Measurements from ENCODE around the gene NYAP1.

DNA sequence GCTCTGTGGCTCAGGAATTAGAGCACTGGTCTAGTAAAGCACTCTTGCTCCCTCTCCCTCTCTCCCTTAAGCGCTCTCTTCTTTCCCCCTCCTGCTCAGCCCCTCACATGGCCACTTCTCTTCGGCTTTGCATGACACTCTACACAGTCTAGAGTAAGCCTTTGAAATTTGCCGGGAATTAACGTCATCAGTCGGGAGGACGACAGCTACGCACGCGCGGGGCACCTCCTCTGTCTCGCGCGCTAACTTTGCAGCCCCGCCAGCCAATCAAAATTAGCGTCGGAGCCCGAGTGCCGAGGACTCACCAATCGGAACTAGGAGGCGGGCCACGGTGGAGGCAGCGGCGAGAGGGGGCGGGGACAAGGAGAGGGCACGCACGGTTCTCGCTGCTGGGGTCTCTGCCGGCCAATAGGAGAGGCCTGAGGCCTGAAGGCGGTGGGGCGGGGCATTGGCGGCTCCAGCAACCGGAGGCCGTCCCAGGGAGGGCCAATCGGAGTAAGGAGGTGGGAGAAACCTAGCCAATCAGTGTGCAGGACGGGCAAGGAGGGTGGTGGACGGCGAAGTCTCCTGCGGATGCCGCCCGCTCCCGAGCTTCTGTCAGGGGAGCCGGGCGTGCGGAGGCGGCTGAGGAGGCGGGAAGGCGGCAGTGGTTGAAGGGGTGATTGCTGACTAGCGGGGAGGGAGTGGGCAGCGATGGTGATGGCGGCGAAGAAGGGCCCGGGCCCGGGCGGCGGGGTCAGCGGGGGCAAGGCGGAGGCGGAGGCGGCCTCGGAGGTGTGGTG is 55.1 kb downstream of the NYAP1 start, which contains the start of gene AGFG2:
- TF ChIP-seq, protein P1, sequence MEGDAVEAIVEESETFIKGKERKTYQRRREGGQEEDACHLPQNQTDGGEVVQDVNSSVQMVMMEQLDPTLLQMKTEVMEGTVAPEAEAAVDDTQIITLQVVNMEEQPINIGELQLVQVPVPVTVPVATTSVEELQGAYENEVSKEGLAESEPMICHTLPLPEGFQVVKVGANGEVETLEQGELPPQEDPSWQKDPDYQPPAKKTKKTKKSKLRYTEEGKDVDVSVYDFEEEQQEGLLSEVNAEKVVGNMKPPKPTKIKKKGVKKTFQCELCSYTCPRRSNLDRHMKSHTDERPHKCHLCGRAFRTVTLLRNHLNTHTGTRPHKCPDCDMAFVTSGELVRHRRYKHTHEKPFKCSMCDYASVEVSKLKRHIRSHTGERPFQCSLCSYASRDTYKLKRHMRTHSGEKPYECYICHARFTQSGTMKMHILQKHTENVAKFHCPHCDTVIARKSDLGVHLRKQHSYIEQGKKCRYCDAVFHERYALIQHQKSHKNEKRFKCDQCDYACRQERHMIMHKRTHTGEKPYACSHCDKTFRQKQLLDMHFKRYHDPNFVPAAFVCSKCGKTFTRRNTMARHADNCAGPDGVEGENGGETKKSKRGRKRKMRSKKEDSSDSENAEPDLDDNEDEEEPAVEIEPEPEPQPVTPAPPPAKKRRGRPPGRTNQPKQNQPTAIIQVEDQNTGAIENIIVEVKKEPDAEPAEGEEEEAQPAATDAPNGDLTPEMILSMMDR (IDR thresholded peaks at IDR 0.05) = peak in 1 of 3 experiments; percentile 34
- peak; percentile 42 for TF ChIP-seq POLR2A (IDR thresholded peaks at IDR 0.05; ENCODE audit: low read depth)
